HCT116 (cell line): Measurements from ENCODE around the gene FAM78B. TPM values are rescaled to one million over a fixed set of nuclear protein-coding genes. Genes with fewer than 3 reads are reported as not detected.

Source experiments
- ATAC-seq: fragments of 200-7000 bp; cut with Tn5 transposase; 2 replicates; pipeline ENCODE4 v1.9.1; 2020; ENCODE audit warnings: mild to moderate bottlenecking, moderate library complexity
- BruUV-seq: library from RNA; stranded (reverse); fragments of 400-500 nt; replicated peaks from 2 replicates; lab custom pipeline; 2021; lab: Mats Ljungman, UMichigan
- CTCF ChIA-PET: fragments of 300-600 bp; sonication (Branson Sonifier 250); formaldehyde crosslinking; loops from one replicate; lab custom pipeline; 2021; ENCODE audit warnings: antibody characterized with exemption; lab: Charles Lee
- POLR2A ChIA-PET: fragments of 300-600, 350-600 bp; sonication (Branson Sonifier 250); formaldehyde crosslinking; loops from one replicate; lab custom pipeline; 2021; ENCODE audit warnings: antibody characterized with exemption; lab: Charles Lee
- RAD21 ChIA-PET, 2 experiments: fragments of 300-600 bp; sonication (Branson Sonifier 250); formaldehyde crosslinking; loops; one replicate each; lab custom pipeline; 2023; ENCODE audit warnings: low total read pairs in 2 of 2; ENCODE audit not compliant: uncharacterized antibody in 2 of 2, unreplicated experiment in 2 of 2, low non-redundant PET in 1 of 2; lab: Charles Lee
- DNase-seq: peaks from one replicate; pipeline ENCODE4 v3.0.0-alpha.2; 2010; ENCODE audit warnings: low read depth, low spot score
- H2AFZ ChIP-seq: fragments of 200-600 bp; shearing (Covaris generic), sonication (generic); 2 replicates; pipeline ENCODE4 v1.6.1; 2017; ENCODE audit warnings: low read depth, mixed run types, mixed read lengths, antibody characterized with exemption, low read length; ENCODE audit not compliant: poor library complexity, severe bottlenecking
- H3K27ac ChIP-seq: 2 replicates; pipeline ENCODE4 v1.5.1; 2012; ENCODE audit warnings: low read depth, low read length
- H3K27me3 ChIP-seq: fragments of 200-600 bp; sonication (generic); 2 replicates; pipeline ENCODE4 v1.6.1; 2016; ENCODE audit warnings: mixed run types, low read length, mixed read lengths; ENCODE audit not compliant: insufficient read depth
- H3K36me3 ChIP-seq, 2 experiments: fragments of 200-500 bp in 1 of 2; fragments of 200-600 bp in 1 of 2; sonication (Bioruptor generic) in 1 of 2; sonication (generic) in 1 of 2; 2 replicates each; pipeline versions ENCODE4 v1.5.1 to v1.6.1; 2014 to 2016; ENCODE audit warnings: low read length in 2 of 2, inconsistent platforms in 1 of 2, mixed read lengths in 1 of 2, mixed run types in 1 of 2; ENCODE audit not compliant: insufficient read depth in 2 of 2, control insufficient read depth in 1 of 2
- H3K4me1 ChIP-seq, 2 experiments: fragments of 200-600 bp in 1 of 2; sonication (generic) in 1 of 2; 2 replicates each; pipeline versions ENCODE4 v1.5.1 to v1.6.1; 2012 to 2017; ENCODE audit warnings: low read length in 2 of 2, inconsistent platforms in 1 of 2, mild to moderate bottlenecking in 1 of 2, mixed read lengths in 1 of 2, mixed run types in 1 of 2, moderate library complexity in 1 of 2; ENCODE audit not compliant: insufficient read depth in 2 of 2, control insufficient read depth in 1 of 2
- H3K4me2 ChIP-seq: fragments of 200-600 bp; sonication (generic); 2 replicates; pipeline ENCODE4 v1.6.1; 2017; ENCODE audit warnings: mixed run types, low read length, mixed read lengths
- H3K4me3 ChIP-seq, 2 experiments: fragments of 200-600 bp in 1 of 2; sonication (generic) in 1 of 2; replicated peaks in 1 of 2; 2 replicates each; pipeline ENCODE4 v1.5.1; 2011 to 2016; ENCODE audit warnings: low read length in 2 of 2, control low read depth in 1 of 2, low read depth in 1 of 2, mild to moderate bottlenecking in 1 of 2, mixed read lengths in 1 of 2, mixed run types in 1 of 2
- H3K79me2 ChIP-seq: fragments of 200-600 bp; sonication (generic); 2 replicates; pipeline ENCODE4 v1.6.1; 2017; ENCODE audit warnings: mild to moderate bottlenecking, mixed run types, low read length, moderate library complexity, mixed read lengths; ENCODE audit not compliant: insufficient read depth
- H3K9ac ChIP-seq: fragments of 200-600 bp; sonication (generic); 2 replicates; pipeline ENCODE4 v1.6.1; 2016; ENCODE audit warnings: low read length, mixed read lengths
- H3K9me2 ChIP-seq: fragments of 200-600 bp; sonication (generic), shearing (Covaris generic); 2 replicates; pipeline ENCODE4 v1.6.1; 2017; ENCODE audit warnings: mixed run types, mild to moderate bottlenecking, moderate library complexity; ENCODE audit not compliant: insufficient read depth
- H3K9me3 ChIP-seq, 2 experiments: fragments of 200-500 bp in 1 of 2; fragments of 200-600 bp in 1 of 2; sonication (Bioruptor generic) in 1 of 2; sonication (generic) in 1 of 2; 2 replicates each; pipeline ENCODE4 v1.6.1; 2014 to 2017; ENCODE audit warnings: low read length in 2 of 2, mixed read lengths in 2 of 2, inconsistent platforms in 1 of 2, low read depth in 1 of 2, mild to moderate bottlenecking in 1 of 2, mixed run types in 1 of 2, moderate library complexity in 1 of 2; ENCODE audit not compliant: control insufficient read depth in 1 of 2, insufficient read depth in 1 of 2
- H4K20me1 ChIP-seq: fragments of 200-600 bp; sonication (generic), shearing (Covaris generic); 2 replicates; pipeline ENCODE4 v1.6.1; 2017; ENCODE audit warnings: mixed run types, mild to moderate bottlenecking, moderate library complexity; ENCODE audit not compliant: insufficient read depth
- ATF3 ChIP-seq: IDR thresholded peaks from 2 replicates; pipeline ENCODE4 v1.6.1; 2012
- CBX3 ChIP-seq: IDR thresholded peaks from 2 replicates; pipeline ENCODE4 v1.6.1; 2012; ENCODE audit warnings: low read depth
- CEBPB ChIP-seq: IDR thresholded peaks from 2 replicates; pipeline ENCODE4 v1.6.1; 2012; ENCODE audit warnings: low read depth
- CTCF ChIP-seq, 3 experiments: fragments of 200-600 bp in 1 of 3; sonication (generic) in 1 of 3; IDR thresholded peaks in 2 of 3; conservative IDR thresholded peaks in 1 of 3; 2 replicates each; pipeline ENCODE4 v1.5.1; 2012 to 2017; ENCODE audit warnings: low read depth in 2 of 3, low read length in 2 of 3, antibody characterized with exemption in 1 of 3, borderline replicate concordance in 1 of 3, control low read depth in 1 of 3, mild to moderate bottlenecking in 1 of 3, mixed read lengths in 1 of 3, mixed run types in 1 of 3, moderate library complexity in 1 of 3; ENCODE audit not compliant: insufficient read depth in 1 of 3
- EGR1 ChIP-seq: IDR thresholded peaks from 2 replicates; pipeline ENCODE4 v1.6.1; 2012; ENCODE audit warnings: low read depth
- ELF1 ChIP-seq: IDR thresholded peaks from 2 replicates; pipeline ENCODE4 v1.6.1; 2012; ENCODE audit warnings: low read depth, borderline replicate concordance
- EZH2 ChIP-seq: fragments of 200-600 bp; sonication (generic); IDR thresholded peaks from 2 replicates; pipeline ENCODE4 v1.6.1; 2017; ENCODE audit warnings: antibody characterized with exemption, mixed run types
- FOSL1 ChIP-seq: IDR thresholded peaks from 2 replicates; pipeline ENCODE4 v1.6.1; 2012; ENCODE audit warnings: low read depth
- JUND ChIP-seq: IDR thresholded peaks from 2 replicates; pipeline ENCODE4 v1.6.1; 2012
- MAX ChIP-seq: IDR thresholded peaks from 2 replicates; pipeline ENCODE4 v1.6.1; 2012
- POLR2AphosphoS5 ChIP-seq: IDR thresholded peaks from 2 replicates; pipeline ENCODE4 v1.6.1; 2011; ENCODE audit warnings: mild to moderate bottlenecking, low read depth, low read length, moderate library complexity
- RAD21 ChIP-seq: IDR thresholded peaks from 2 replicates; pipeline ENCODE4 v1.6.1; 2012; ENCODE audit warnings: low read depth, mild to moderate bottlenecking
- SP1 ChIP-seq: IDR thresholded peaks from 2 replicates; pipeline ENCODE4 v1.6.1; 2012; ENCODE audit warnings: low read depth
- SRF ChIP-seq: IDR thresholded peaks from 2 replicates; pipeline ENCODE4 v1.6.1; 2012; ENCODE audit warnings: low read depth
- TCF7L2 ChIP-seq: IDR thresholded peaks from 2 replicates; pipeline ENCODE4 v1.7.0; 2011; ENCODE audit warnings: borderline replicate concordance, inconsistent platforms; ENCODE audit not compliant: insufficient read depth, insufficient read length; ENCODE audit errors: extremely low read depth
- YY1 ChIP-seq: IDR thresholded peaks from 2 replicates; pipeline ENCODE4 v1.6.1; 2011; ENCODE audit warnings: low read length, low read depth, moderate library complexity, mild to moderate bottlenecking; ENCODE audit not compliant: insufficient replicate concordance; ENCODE audit errors: extremely low read depth
- ZBTB33 ChIP-seq: IDR thresholded peaks from 2 replicates; pipeline ENCODE4 v1.6.1; 2011; ENCODE audit warnings: mild to moderate bottlenecking, low read length, moderate library complexity; ENCODE audit not compliant: insufficient replicate concordance; ENCODE audit errors: extremely low read depth
- ZFX ChIP-seq: fragments of 450-650 bp; IDR thresholded peaks from 2 replicates; pipeline ENCODE4 v1.6.1; 2017
- ZNF274 ChIP-seq: fragments of 200-500 bp; sonication (Bioruptor generic); IDR thresholded peaks from 2 replicates; pipeline ENCODE4 v1.6.1; 2014; ENCODE audit warnings: mild to moderate bottlenecking, low read depth, low read length, inconsistent platforms
- intact Hi-C: fragments of 100-400 bp; cut with micrococcal nuclease; formaldehyde crosslinking; loops from 2 replicates; pipeline ENCODE4 v1.10.0; 2022
- total RNA-seq: library from RNA; stranded (reverse); gene quantifications from one replicate; pipeline ENCODE4 v1.2.1, GENCODE V29; 2021; ENCODE audit not compliant: unreplicated experiment
- TF ChIP-seq, protein P1 (sequence below): IDR thresholded peaks from 2 replicates; pipeline ENCODE4 v1.6.1; 2012; ENCODE audit warnings: low read depth

The FAM78B gene
- total RNA-seq, 1 experiment from 2014 or later: 1.4 TPM

GRCh38 chr1:166133857-166134256 lies 32.9 kb downstream of the FAM78B start:
- H3K9me2 ChIP-seq: no peaks in the 10 kb centered on the region
- BruUV-seq: no TSS peak
- no peak for TF ChIP-seq EGR1
- no peak for TF ChIP-seq SRF
- no peak for TF ChIP-seq ELF1
- no peak for TF ChIP-seq YY1
- TF ChIP-seq FOSL1: no peak
- TF ChIP-seq MAX: no peak
- TF ChIP-seq ZNF274: no peak
- no peak for TF ChIP-seq ZBTB33
- TF ChIP-seq EZH2: no peak
- no peak for TF ChIP-seq RAD21
- no peak for TF ChIP-seq POLR2AphosphoS5
- no peak for TF ChIP-seq ATF3
- TF ChIP-seq SP1: no peak
- no peak for TF ChIP-seq ZFX
- TF ChIP-seq TCF7L2: no peak
- TF ChIP-seq, protein P1, sequence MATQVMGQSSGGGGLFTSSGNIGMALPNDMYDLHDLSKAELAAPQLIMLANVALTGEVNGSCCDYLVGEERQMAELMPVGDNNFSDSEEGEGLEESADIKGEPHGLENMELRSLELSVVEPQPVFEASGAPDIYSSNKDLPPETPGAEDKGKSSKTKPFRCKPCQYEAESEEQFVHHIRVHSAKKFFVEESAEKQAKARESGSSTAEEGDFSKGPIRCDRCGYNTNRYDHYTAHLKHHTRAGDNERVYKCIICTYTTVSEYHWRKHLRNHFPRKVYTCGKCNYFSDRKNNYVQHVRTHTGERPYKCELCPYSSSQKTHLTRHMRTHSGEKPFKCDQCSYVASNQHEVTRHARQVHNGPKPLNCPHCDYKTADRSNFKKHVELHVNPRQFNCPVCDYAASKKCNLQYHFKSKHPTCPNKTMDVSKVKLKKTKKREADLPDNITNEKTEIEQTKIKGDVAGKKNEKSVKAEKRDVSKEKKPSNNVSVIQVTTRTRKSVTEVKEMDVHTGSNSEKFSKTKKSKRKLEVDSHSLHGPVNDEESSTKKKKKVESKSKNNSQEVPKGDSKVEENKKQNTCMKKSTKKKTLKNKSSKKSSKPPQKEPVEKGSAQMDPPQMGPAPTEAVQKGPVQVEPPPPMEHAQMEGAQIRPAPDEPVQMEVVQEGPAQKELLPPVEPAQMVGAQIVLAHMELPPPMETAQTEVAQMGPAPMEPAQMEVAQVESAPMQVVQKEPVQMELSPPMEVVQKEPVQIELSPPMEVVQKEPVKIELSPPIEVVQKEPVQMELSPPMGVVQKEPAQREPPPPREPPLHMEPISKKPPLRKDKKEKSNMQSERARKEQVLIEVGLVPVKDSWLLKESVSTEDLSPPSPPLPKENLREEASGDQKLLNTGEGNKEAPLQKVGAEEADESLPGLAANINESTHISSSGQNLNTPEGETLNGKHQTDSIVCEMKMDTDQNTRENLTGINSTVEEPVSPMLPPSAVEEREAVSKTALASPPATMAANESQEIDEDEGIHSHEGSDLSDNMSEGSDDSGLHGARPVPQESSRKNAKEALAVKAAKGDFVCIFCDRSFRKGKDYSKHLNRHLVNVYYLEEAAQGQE: no peak
- no peak for TF ChIP-seq JUND
- TF ChIP-seq CBX3: no peak
- TF ChIP-seq CTCF (IDR thresholded peaks at IDR 0.05 in 2 of 3, conservative IDR thresholded peaks at IDR 0.05 in 1 of 3; ENCODE audit: borderline replicate concordance in 1 of 3, insufficient read depth in 1 of 3, low read depth in 2 of 3, low read length in 2 of 3): no peak
- no peak for TF ChIP-seq CEBPB
- H3K36me3 ChIP-seq: no peaks in the 10 kb centered on the region
- H3K4me1 ChIP-seq: no peaks in the 10 kb centered on the region
- H3K9me3 ChIP-seq: no peaks in the 10 kb centered on the region
- no peak overlapping the region for H3K27ac ChIP-seq
- H2AFZ ChIP-seq: no peak overlapping the region
- no peak overlapping the region for H3K9ac ChIP-seq
- no peak overlapping the region for H3K4me2 ChIP-seq
- POLR2A ChIA-PET: no interaction called here
- peaks cover 24% of the 10 kb centered on the region for H3K27me3 ChIP-seq
- H3K79me2 ChIP-seq: no peaks in the 10 kb centered on the region
- H3K4me3 ChIP-seq: no peak overlapping the region
- RAD21 ChIA-PET: no interaction called here
- CTCF ChIA-PET: no interaction called here
- intact Hi-C loops: loop anchor here (1.0 kb wide), 1 partner anchor 299 kb away; no protein-coding TSS in a partner anchor
- no peaks in the 10 kb centered on the region for H4K20me1 ChIP-seq
- ATAC-seq (no peak), DNase-seq (no peak)
